Hepatocyte (in vitro differentiated cells): Measurements from ENCODE around the gene IGFBP7.

ENCODE experiments used
- CTCF ChIP-seq: fragments of 200-600 bp; sonication (generic); IDR thresholded peaks from 2 replicates; pipeline ENCODE4 v1.5.1; 2016; ENCODE audit warnings: antibody characterized with exemption, mild to moderate bottlenecking; ENCODE audit not compliant: poor library complexity
- EZH2 ChIP-seq: fragments of 200-600 bp; sonication (generic); IDR thresholded peaks from 2 replicates; pipeline ENCODE4 v1.6.1; 2016; ENCODE audit warnings: antibody characterized with exemption, mild to moderate bottlenecking, borderline replicate concordance
- EZH2phosphoT487 ChIP-seq: fragments of 200-600 bp; sonication (generic); IDR thresholded peaks from one replicate; pipeline ENCODE4 v1.6.1; 2018; ENCODE audit warnings: antibody characterized with exemption, mild to moderate bottlenecking, low read depth, moderate library complexity; ENCODE audit not compliant: unreplicated experiment, severe bottlenecking

- TF ChIP-seq CTCF, result no peak
- no peak for TF ChIP-seq EZH2
- no peak for TF ChIP-seq EZH2phosphoT487
These were observed 14.0 kb upstream of the IGFBP7 start for GRCh38 chr4:57124145-57124544.
